HG02885 (cell line): ENCODE measurements around the gene ELAC2.
A peak's percentile ranks its signal among the peaks of the same experiment; 100 is the strongest.

Experiments used
- ATAC-seq: cut with Tn5 transposase; IDR thresholded peaks from one replicate; pipeline ENCODE4 v1.9.1; 2021; ENCODE audit warnings: mild to moderate bottlenecking; ENCODE audit not compliant: unreplicated experiment, poor library complexity

ELAC2 gene

GRCh38 chr17:13017655-13018459 is at the start of gene ELAC2:
Gene ELAC2 (minus strand): TSS chr17:13018027. CDS start chr17:13017947, 80 bp downstream.
- ATAC-seq: peak; percentile 97

GRCh38 chr17:13065032-13065431 is 47.2 kb upstream of the ELAC2 start:
- ATAC-seq: no peak

GRCh38 chr17:13055131-13055530 is 37.3 kb upstream of the ELAC2 start:
- no peak for ATAC-seq

GRCh38 chr17:13054666-13055065 is 36.8 kb upstream of the ELAC2 start:
- ATAC-seq: no peak

- no peak for ATAC-seq
Observed at GRCh38 chr17:13051915-13052314, 34.1 kb upstream of the ELAC2 start.

GRCh38 chr17:13047011-13047606 is 29.3 kb upstream of the ELAC2 start:
- no peak for ATAC-seq

- no peak for ATAC-seq
Observed at GRCh38 chr17:13046361-13046760, 28.5 kb upstream of the ELAC2 start.

GRCh38 chr17:13044572-13045065 is 26.8 kb upstream of the ELAC2 start:
- no peak for ATAC-seq

- no peak for ATAC-seq
Observed at GRCh38 chr17:13038931-13039665, 21.3 kb upstream of the ELAC2 start.

- ATAC-seq: no peak
Observed at GRCh38 chr17:13036751-13037150, 18.9 kb upstream of the ELAC2 start.

- no peak for ATAC-seq
Observed at GRCh38 chr17:13035420-13035819, 17.6 kb upstream of the ELAC2 start.

- peak; percentile 91 for ATAC-seq
Observed at GRCh38 chr17:13031718-13032350, 14.0 kb upstream of the ELAC2 start.

GRCh38 chr17:13030459-13031300 is 12.9 kb upstream of the ELAC2 start:
- peak; percentile 59 for ATAC-seq

GRCh38 chr17:13030056-13030455 is 12.2 kb upstream of the ELAC2 start:
- no peak for ATAC-seq

- ATAC-seq: no peak
Observed at GRCh38 chr17:13029340-13029739, 11.5 kb upstream of the ELAC2 start.

GRCh38 chr17:13027246-13027645 is 9.4 kb upstream of the ELAC2 start:
- ATAC-seq: no peak

GRCh38 chr17:13025687-13026086 is 7.9 kb upstream of the ELAC2 start:
- ATAC-seq: no peak

- ATAC-seq: no peak
Observed at GRCh38 chr17:13025258-13025627, 7.4 kb upstream of the ELAC2 start.

- ATAC-seq: peak; percentile 98
Observed at GRCh38 chr17:13024526-13025257, 6.9 kb upstream of the ELAC2 start.
